HepG2 (cell line): ENCODE measurements around the gene LRIG1. TPM values are rescaled to one million over a fixed set of nuclear protein-coding genes. Genes with fewer than 3 reads are reported as not detected.

Experiments used
- ARNT ChIP-seq: fragments of 450-650 bp; IDR thresholded peaks from 2 replicates; pipeline ENCODE4 v1.6.1; 2017
- CEBPG ChIP-seq: IDR thresholded peaks from 2 replicates; pipeline ENCODE4 v1.6.1; 2016
- CHCHD3 ChIP-seq: sonication (generic); formaldehyde crosslinking; IDR thresholded peaks from 2 replicates; pipeline ENCODE4 v1.8.0; 2022; ENCODE audit warnings: mild to moderate bottlenecking, missing genetic modification reagents, moderate library complexity
- HDAC6 ChIP-seq: fragments of 200-600 bp; sonication (generic); IDR thresholded peaks from 2 replicates; pipeline ENCODE4 v1.7.0; 2017; ENCODE audit warnings: mild to moderate bottlenecking, antibody characterized with exemption, low read length, low read depth
- KLF13 ChIP-seq: sonication (generic); formaldehyde crosslinking; IDR thresholded peaks from 2 replicates; pipeline ENCODE4 v1.4.0; 2020; ENCODE audit warnings: mild to moderate bottlenecking, missing genetic modification reagents
- KLF16 ChIP-seq, 2 experiments: sonication (generic) in 1 of 2; formaldehyde crosslinking in 1 of 2; IDR thresholded peaks; 2 replicates each; pipeline versions ENCODE4 v1.6.1 to v1.8.0; 2016 to 2023; ENCODE audit warnings: missing genetic modification reagents in 2 of 2, missing compliant biosample characterization in 1 of 2
- MAFK ChIP-seq, 2 experiments: IDR thresholded peaks in 1 of 2; conservative IDR thresholded peaks in 1 of 2; 2 replicates each; pipeline ENCODE4 v1.6.1; 2011; ENCODE audit warnings: improper control_type of control experiment in 2 of 2, low read length in 2 of 2
- SP5 ChIP-seq: IDR thresholded peaks from 2 replicates; pipeline ENCODE4 v1.6.1; 2016; ENCODE audit warnings: low read depth, borderline replicate concordance
- XRCC5 ChIP-seq: fragments of 200-400 bp; formaldehyde crosslinking; optimal IDR thresholded peaks from 2 replicates; pipeline ENCODE3; 2017; ENCODE audit warnings: mild to moderate bottlenecking, low read length
- ZMYM4 ChIP-seq: sonication (generic); formaldehyde crosslinking; IDR thresholded peaks from 2 replicates; pipeline ENCODE4 v1.8.1; 2023; ENCODE audit warnings: mild to moderate bottlenecking, missing genetic modification reagents
- ZNF17 ChIP-seq: sonication (generic); formaldehyde crosslinking; IDR thresholded peaks from 2 replicates; pipeline ENCODE4 v1.5.0; 2020; ENCODE audit warnings: mild to moderate bottlenecking, missing genetic modification reagents
- ZNF3 ChIP-seq: IDR thresholded peaks from 2 replicates; pipeline ENCODE4 v1.7.0; 2017; ENCODE audit warnings: inconsistent platforms
- polyA plus RNA-seq, 8 experiments: library from polyadenylated mRNA; depleted of rRNA in 3 of 8; stranded (reverse) in 7 of 8; unstranded in 1 of 8; fragments of >200 nt; fragmentation: Illumina TruSeq in 4 of 8; extraction: Trizol in 4 of 8; gene quantifications; 2 replicates each; pipeline versions ENCODE4 v1.2.1 to v1.2.3, GENCODE V29; 2011 to 2016; ENCODE audit warnings: low read depth in 4 of 8, missing spikeins in 1 of 8, mixed read lengths in 1 of 8; ENCODE audit not compliant: insufficient read depth in 1 of 8
- total RNA-seq, 5 experiments: library from RNA; depleted of rRNA; stranded (reverse); fragments of >200 nt; fragmentation: Illumina TruSeq; extraction: Trizol; gene quantifications; 2 replicates each; pipeline ENCODE4 v1.2.3, GENCODE V29; 2016; ENCODE audit warnings: low read depth in 1 of 5
- TF ChIP-seq, protein P1 (sequence below): sonication (generic); formaldehyde crosslinking; IDR thresholded peaks from 2 replicates; pipeline ENCODE4 v1.5.0; 2020; ENCODE audit warnings: mild to moderate bottlenecking, missing genetic modification reagents, moderate library complexity
- TF ChIP-seq, protein P2 (sequence below): sonication (generic); formaldehyde crosslinking; IDR thresholded peaks from 2 replicates; pipeline ENCODE4 v1.5.0; 2020; ENCODE audit warnings: missing genetic modification reagents
- TF ChIP-seq, protein P3 (sequence below): sonication (generic); formaldehyde crosslinking; IDR thresholded peaks from 2 replicates; pipeline ENCODE4 v1.4.0; 2020; ENCODE audit warnings: missing genetic modification reagents
- TF ChIP-seq, protein P4 (sequence below): sonication (generic); formaldehyde crosslinking; IDR thresholded peaks from 2 replicates; pipeline ENCODE4 v1.4.0; 2020; ENCODE audit warnings: missing genetic modification reagents
- TF ChIP-seq, protein P5 (sequence below), 2 experiments: sonication (generic) in 1 of 2; formaldehyde crosslinking in 1 of 2; IDR thresholded peaks; 2 replicates each; pipeline versions ENCODE4 v1.4.0 to v1.6.1; 2016 to 2020; ENCODE audit warnings: borderline replicate concordance in 1 of 2, low read depth in 1 of 2, mild to moderate bottlenecking in 1 of 2, missing genetic modification reagents in 1 of 2

The LRIG1 gene
- total and polyA plus RNA-seq, 2 of the 13 experiments (the other 11 are each of a cell fraction or from before 2014, with no cell fraction given) = 17.8 to 24.8 TPM

DNA sequence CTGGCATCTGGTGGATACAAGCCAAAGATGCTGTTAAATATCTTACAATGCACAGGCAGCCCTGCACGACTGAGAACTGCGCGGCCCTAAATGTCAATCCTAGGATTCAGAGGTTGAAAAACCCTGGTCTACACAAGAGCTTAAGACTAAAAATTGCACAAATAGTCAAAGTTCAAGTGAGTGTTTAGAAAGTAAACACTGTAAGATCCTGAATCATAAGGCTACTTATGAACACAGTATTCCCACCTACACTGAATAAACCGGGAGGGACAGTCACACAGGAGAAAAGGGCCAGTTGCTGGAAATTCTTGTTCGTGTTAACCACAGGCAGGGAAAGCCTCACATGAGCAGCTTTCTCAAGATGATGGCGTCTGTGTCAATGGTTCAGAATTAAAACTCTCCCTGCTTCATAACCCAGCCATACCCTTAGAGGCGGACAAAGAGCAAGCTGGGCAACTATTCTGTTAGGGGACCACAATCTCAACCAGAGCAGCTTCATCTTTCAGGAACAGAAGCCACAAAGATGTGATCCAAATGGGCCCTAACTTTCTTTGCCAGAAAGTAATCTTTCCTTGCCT lies 37.7 kb downstream of the LRIG1 start (continued):
- TF ChIP-seq XRCC5 (no peak), MAFK (conservative IDR thresholded peaks at IDR 0.05 in 1 of 2, IDR thresholded peaks at IDR 0.05 in 1 of 2; ENCODE audit: low read length in 2 of 2) (peak in 1 of 2 experiments; percentile 84; a peak in 2 of 4 replicates), HDAC6 (no peak), CHCHD3 (CRISPR knock-in tag) (no peak), ARNT (no peak), KLF16 (CRISPR knock-in tag; IDR thresholded peaks at IDR 0.05) (peak in 1 of 2 experiments; percentile 56; a peak in 1 of 4 replicates), SP5 (CRISPR knock-in tag) (peak; percentile 62), ZMYM4 (CRISPR knock-in tag) (peak; percentile 59), ZNF17 (no peak), ZNF3 (CRISPR knock-in tag) (no peak), KLF13 (CRISPR knock-in tag) (no peak), CEBPG (CRISPR knock-in tag) (peak; percentile 85)
- TF ChIP-seq, protein P1, sequence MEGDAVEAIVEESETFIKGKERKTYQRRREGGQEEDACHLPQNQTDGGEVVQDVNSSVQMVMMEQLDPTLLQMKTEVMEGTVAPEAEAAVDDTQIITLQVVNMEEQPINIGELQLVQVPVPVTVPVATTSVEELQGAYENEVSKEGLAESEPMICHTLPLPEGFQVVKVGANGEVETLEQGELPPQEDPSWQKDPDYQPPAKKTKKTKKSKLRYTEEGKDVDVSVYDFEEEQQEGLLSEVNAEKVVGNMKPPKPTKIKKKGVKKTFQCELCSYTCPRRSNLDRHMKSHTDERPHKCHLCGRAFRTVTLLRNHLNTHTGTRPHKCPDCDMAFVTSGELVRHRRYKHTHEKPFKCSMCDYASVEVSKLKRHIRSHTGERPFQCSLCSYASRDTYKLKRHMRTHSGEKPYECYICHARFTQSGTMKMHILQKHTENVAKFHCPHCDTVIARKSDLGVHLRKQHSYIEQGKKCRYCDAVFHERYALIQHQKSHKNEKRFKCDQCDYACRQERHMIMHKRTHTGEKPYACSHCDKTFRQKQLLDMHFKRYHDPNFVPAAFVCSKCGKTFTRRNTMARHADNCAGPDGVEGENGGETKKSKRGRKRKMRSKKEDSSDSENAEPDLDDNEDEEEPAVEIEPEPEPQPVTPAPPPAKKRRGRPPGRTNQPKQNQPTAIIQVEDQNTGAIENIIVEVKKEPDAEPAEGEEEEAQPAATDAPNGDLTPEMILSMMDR (CRISPR knock-in tag) = no peak
- TF ChIP-seq, protein P2, sequence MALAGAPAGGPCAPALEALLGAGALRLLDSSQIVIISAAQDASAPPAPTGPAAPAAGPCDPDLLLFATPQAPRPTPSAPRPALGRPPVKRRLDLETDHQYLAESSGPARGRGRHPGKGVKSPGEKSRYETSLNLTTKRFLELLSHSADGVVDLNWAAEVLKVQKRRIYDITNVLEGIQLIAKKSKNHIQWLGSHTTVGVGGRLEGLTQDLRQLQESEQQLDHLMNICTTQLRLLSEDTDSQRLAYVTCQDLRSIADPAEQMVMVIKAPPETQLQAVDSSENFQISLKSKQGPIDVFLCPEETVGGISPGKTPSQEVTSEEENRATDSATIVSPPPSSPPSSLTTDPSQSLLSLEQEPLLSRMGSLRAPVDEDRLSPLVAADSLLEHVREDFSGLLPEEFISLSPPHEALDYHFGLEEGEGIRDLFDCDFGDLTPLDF = peak; percentile 55; the same call in 1 of the 2 replicates
- TF ChIP-seq, protein P3, sequence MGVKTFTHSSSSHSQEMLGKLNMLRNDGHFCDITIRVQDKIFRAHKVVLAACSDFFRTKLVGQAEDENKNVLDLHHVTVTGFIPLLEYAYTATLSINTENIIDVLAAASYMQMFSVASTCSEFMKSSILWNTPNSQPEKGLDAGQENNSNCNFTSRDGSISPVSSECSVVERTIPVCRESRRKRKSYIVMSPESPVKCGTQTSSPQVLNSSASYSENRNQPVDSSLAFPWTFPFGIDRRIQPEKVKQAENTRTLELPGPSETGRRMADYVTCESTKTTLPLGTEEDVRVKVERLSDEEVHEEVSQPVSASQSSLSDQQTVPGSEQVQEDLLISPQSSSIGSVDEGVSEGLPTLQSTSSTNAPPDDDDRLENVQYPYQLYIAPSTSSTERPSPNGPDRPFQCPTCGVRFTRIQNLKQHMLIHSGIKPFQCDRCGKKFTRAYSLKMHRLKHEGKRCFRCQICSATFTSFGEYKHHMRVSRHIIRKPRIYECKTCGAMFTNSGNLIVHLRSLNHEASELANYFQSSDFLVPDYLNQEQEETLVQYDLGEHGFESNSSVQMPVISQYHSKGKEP = no peak
- TF ChIP-seq, protein P4, sequence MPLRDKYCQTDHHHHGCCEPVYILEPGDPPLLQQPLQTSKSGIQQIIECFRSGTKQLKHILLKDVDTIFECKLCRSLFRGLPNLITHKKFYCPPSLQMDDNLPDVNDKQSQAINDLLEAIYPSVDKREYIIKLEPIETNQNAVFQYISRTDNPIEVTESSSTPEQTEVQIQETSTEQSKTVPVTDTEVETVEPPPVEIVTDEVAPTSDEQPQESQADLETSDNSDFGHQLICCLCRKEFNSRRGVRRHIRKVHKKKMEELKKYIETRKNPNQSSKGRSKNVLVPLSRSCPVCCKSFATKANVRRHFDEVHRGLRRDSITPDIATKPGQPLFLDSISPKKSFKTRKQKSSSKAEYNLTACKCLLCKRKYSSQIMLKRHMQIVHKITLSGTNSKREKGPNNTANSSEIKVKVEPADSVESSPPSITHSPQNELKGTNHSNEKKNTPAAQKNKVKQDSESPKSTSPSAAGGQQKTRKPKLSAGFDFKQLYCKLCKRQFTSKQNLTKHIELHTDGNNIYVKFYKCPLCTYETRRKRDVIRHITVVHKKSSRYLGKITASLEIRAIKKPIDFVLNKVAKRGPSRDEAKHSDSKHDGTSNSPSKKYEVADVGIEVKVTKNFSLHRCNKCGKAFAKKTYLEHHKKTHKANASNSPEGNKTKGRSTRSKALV = no peak
- TF ChIP-seq, protein P5, sequence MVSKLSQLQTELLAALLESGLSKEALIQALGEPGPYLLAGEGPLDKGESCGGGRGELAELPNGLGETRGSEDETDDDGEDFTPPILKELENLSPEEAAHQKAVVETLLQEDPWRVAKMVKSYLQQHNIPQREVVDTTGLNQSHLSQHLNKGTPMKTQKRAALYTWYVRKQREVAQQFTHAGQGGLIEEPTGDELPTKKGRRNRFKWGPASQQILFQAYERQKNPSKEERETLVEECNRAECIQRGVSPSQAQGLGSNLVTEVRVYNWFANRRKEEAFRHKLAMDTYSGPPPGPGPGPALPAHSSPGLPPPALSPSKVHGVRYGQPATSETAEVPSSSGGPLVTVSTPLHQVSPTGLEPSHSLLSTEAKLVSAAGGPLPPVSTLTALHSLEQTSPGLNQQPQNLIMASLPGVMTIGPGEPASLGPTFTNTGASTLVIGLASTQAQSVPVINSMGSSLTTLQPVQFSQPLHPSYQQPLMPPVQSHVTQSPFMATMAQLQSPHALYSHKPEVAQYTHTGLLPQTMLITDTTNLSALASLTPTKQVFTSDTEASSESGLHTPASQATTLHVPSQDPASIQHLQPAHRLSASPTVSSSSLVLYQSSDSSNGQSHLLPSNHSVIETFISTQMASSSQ (IDR thresholded peaks at IDR 0.05; ENCODE audit: low read depth) = no peak
- TF ChIP-seq, protein P5 (CRISPR knock-in tag; IDR thresholded peaks at IDR 0.05; ENCODE audit: borderline replicate concordance) = peak; percentile 52; the same call in 1 of the 2 replicates
